NCI-H1930 (cell line): ENCODE data around the gene RGL3.
"Not testable (repeated sequence)": the region's sequence is repeated elsewhere in the genome, so short reads cannot be mapped to it uniquely, and the experiment has no call there.

Experiments used
- DNase-seq, 2 experiments: peaks; one replicate each; lab custom pipeline; 2025; lab: John Stamatoyannopoulos, UW

Gene RGL3

GRCh38 chr19:11450570-11451326, 31.6 kb upstream of the RGL3 start:
- DNase-seq = no peak

GRCh38 chr19:11448923-11449554, 29.9 kb upstream of the RGL3 start:
- DNase-seq = no peak

- no peak for DNase-seq
Measured at GRCh38 chr19:11448410-11448809, 29.3 kb upstream of the RGL3 start.

GRCh38 chr19:11447347-11448262, 28.5 kb upstream of the RGL3 start:
- DNase-seq = no peak

GRCh38 chr19:11446652-11447301, 27.7 kb upstream of the RGL3 start:
- DNase-seq = no peak

GRCh38 chr19:11446271-11446651, 27.1 kb upstream of the RGL3 start:
- no peak for DNase-seq

- DNase-seq = no peak
Measured at GRCh38 chr19:11445141-11445540, 26.0 kb upstream of the RGL3 start.

GRCh38 chr19:11444059-11444458, 24.9 kb upstream of the RGL3 start:
- DNase-seq = no peak

GRCh38 chr19:11437955-11438354, 18.8 kb upstream of the RGL3 start:
- no peak for DNase-seq

GRCh38 chr19:11435833-11436313, 16.8 kb upstream of the RGL3 start:
- no peak for DNase-seq

- peak; percentile 98 for DNase-seq
Measured at GRCh38 chr19:11435057-11435832, 16.1 kb upstream of the RGL3 start, which contains the start of the genes ODAD3 and PRKCSH. ODAD3 (minus strand) TSS chr19:11435121; CDS start chr19:11435016, 105 bp downstream. PRKCSH (plus strand) TSS chr19:11435635; CDS start chr19:11436118, 483 bp downstream.

GRCh38 chr19:11434703-11435056, 15.6 kb upstream of the RGL3 start:
- DNase-seq = no peak

- not testable (repeated sequence) for DNase-seq
Measured at GRCh38 chr19:11433526-11433925, 14.4 kb upstream of the RGL3 start.

- no peak for DNase-seq
Measured at GRCh38 chr19:11426656-11427055, 7.5 kb upstream of the RGL3 start.

- DNase-seq = no peak
Measured at GRCh38 chr19:11425719-11426457, 6.8 kb upstream of the RGL3 start.

GRCh38 chr19:11423791-11424181, 4.7 kb upstream of the RGL3 start:
- DNase-seq = no peak

- no peak for DNase-seq
Measured at GRCh38 chr19:11423164-11423790, 4.2 kb upstream of the RGL3 start.

- no peak for DNase-seq
Measured at GRCh38 chr19:11422163-11423065, 3.3 kb upstream of the RGL3 start.
